Activated CD8-positive, alpha-beta memory T cell treated with anti-CD3 and anti-CD28 coated beads, Interleukin-2, amount 50 U/mL, for 24 hours (primary cell): ENCODE data around the gene BTN3A1.

Experiments used
- DNase-seq: peaks from one replicate; pipeline ENCODE4 v3.0.0-alpha.2; 2020; ENCODE audit errors: extremely low read depth

BTN3A1 gene

GRCh38 chr6:26379740-26380139 lies 22.3 kb upstream of the BTN3A1 start:
- no peak for DNase-seq

DNA sequence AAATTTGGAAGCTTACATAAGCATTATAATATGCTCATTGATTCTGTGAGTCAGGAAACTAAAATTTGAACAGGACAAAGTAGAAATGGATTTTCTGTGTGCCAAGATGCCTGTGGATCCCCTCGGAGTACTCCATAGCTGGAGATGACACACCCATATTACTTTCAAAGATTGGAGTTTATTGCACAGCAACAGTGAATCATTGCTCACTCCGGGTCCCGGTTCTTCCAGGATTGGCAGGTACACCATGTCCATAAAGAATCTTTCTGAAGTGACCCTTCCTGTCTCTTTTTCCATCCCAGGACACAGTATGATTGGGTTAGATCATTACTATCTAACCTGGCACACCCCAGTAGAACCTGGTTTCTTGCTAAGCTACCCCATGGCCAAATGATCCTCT lies 21.8 kb upstream of the BTN3A1 start:
- DNase-seq = no peak

DNA sequence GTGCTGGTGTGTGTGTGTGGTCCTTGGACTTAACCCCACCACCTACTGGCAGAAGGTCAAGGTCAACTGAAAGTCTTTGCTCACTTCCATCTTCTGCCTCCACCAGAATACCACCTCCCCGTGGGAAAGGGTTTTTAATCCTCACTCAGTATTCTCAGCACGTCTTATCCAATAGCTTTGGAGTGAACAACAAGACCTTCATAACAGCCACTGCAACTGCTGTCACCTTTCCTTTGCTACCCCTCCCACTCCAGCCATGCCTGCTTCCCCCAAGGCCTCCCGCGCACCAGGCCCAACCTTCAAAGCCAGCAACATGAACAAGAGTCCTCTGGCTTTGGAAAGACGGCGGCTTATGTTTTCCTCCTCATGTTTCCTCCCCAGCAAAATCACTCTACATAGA lies 20.0 kb upstream of the BTN3A1 start:
- DNase-seq = no peak

GRCh38 chr6:26383624-26384417 lies 18.3 kb upstream of the BTN3A1 start:
- no peak for DNase-seq

DNA sequence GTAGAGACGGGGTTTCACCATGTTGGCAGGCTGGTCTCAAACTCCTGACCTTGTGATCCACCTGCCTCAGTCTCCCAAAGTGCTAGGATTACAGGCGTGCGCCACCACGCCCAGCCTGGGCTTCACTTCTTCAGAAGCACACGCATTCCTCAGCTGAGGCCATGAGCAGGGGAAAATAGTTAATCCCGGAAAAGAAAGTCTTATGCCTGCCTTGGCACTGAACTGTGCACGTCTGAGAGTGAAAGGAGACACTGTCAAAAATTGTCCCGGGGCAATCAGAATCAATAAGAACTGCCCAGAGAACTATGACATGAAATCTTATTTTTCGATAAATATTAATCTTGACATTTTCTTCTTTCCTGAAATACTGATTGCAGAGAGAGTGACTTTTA lies 16.3 kb upstream of the BTN3A1 start:
- no peak for DNase-seq

DNA sequence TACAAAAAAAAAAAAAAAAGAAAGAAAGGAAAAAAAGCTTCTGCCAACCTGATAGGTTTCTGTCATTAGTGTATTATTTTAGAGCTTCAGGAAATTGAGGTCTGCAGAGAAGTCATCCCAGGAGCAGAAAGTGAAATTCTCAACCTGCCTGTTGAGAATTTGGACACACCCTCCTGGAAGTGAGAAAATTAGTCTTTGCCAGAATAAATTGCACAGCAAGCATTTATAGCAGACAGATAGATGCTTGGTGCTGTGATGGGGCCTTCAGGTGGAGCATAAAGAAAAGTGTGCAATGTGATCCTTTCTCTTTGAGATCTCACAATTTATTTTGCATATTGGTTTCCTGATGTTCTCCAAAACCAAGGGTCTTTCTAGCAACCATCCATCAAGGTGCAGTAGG lies 14.5 kb upstream of the BTN3A1 start:
- DNase-seq = no peak

- DNase-seq = no peak
Observed at GRCh38 chr6:26388014-26388413, 14.1 kb upstream of the BTN3A1 start.

GRCh38 chr6:26388441-26388840 lies 13.6 kb upstream of the BTN3A1 start:
- DNase-seq = no peak

DNA sequence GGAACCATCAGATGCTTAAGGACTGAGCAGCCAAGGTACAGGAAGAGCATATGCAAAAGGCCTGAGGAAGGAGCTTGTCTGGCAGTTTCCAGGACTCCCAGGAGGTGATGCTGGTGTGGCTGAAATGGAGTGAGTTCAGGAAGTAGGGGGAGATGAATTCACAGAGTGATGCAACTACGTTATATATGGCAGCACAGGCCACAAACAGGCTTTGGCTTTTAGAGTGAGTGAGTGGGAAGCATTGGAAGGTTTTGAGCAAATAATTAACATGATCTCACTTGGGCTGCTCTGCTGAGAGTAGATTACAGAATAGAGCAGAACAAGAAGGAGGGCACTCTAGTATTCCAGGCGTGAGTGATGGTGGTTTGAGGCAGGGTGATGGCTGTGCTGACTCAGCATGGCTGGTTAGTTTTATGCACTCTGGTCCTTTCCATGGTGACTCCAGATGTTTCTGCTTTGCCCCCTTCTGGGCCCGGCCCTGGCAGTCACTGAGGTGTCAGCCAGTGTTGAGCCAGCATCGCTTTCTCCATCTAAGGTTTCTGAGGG lies 12.7 kb upstream of the BTN3A1 start:
- DNase-seq = no peak

GRCh38 chr6:26390531-26390930 lies 11.5 kb upstream of the BTN3A1 start:
- DNase-seq = no peak

DNA sequence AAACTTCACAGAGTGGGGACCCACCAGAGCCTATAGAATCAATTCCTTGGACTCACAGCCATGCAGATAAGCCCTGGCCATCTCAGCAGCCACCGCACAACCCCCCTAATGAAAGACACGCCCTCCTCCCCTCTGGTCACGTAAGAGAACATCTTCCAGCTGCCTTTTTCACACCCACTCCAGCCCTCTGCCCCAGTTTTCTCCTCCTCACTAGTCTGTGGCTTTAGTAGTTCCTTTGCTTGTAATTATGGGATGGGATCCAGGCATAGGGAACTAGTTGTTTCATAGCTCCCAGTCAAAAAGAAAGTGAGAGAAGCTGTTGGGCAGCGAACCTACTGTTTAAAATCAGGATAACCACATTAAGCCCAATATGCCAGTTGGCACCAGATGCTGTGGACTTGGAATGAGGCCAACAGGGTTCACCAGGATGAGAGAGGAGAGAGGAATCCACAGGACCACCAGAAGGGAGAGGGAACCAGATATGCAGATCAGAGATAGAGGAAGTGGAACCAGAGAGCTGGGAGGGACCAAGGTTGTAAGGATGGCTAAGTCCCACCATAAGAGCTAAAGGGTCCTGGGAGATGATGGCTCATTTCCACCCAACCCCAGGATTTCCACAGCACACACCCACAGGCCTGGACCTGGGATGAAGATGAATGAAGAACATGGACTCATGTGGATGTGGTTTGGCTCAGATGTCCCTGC lies 9.0 kb upstream of the BTN3A1 start:
- DNase-seq = no peak

DNA sequence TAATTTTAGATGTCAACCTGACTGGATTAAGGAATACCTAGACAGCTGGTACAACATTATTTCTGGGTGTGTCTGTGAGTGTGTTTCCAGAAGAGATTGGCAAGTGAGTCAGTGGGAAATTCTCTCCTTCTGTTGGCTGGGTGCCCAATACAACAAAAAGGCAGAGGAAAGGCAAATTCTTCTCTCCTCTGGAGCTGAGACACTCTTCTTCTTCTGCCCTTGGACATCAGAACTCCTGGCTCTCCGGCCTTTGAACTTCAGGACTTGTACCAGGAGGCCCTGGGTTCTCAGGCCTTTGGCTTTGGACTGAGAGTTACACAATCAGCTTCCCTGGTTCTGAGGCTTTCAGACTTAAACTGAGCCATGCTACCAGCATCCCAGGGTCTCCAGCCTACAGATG lies 7.8 kb upstream of the BTN3A1 start:
- no peak for DNase-seq

GRCh38 chr6:26398555-26398954 lies 3.5 kb upstream of the BTN3A1 start:
- no peak for DNase-seq

- DNase-seq = no peak
Observed at GRCh38 chr6:26400626-26401025, 1.4 kb upstream of the BTN3A1 start.

GRCh38 chr6:26401389-26401986 lies 587 bp upstream of the BTN3A1 start:
- no peak for DNase-seq

DNA sequence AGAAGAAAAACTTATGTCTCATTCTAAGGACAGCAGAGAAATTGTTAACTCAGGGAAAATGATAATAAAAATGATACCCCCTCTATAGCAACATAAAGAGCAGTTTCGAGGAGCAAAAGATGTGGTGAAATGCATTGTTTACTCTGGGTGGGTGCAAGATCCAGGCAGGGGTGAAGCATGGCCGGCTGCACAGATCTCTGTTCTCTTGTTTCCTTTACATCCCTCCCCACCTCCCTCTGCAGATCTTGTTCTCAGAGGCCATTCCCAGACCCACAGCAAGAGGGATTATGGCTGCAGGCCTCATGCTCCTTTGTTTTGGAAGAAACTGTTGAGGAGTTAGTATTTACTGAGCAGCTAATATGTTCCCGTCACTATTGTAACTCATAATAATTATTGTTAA lies 1.8 kb downstream of the BTN3A1 start:
- no peak for DNase-seq

- no peak for DNase-seq
Observed at GRCh38 chr6:26404546-26404945, 2.5 kb downstream of the BTN3A1 start.

GRCh38 chr6:26408828-26409730 lies 7.0 kb downstream of the BTN3A1 start:
- no peak for DNase-seq

DNA sequence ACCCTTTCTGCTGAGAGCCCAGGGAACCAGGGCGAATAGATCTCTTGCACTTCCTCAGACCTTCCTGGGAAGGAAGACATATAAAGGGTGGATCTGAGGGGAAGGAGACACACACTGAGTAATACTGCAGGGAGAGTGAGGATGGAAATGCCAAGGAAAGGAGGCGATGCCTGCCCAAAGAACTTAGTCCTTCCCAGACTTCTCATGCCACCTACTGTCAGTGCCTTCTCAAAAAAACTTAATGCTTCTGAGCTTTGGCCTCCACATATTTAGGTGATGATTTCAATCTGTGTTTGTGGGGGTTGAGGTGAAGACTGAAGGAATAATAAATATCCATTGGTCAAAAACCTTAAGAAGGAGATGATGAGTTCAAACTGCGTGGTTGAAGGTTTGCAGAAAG lies 9.7 kb downstream of the BTN3A1 start:
- DNase-seq = no peak

- DNase-seq = no peak
Observed at GRCh38 chr6:26412228-26412627, 10.2 kb downstream of the BTN3A1 start.

DNA sequence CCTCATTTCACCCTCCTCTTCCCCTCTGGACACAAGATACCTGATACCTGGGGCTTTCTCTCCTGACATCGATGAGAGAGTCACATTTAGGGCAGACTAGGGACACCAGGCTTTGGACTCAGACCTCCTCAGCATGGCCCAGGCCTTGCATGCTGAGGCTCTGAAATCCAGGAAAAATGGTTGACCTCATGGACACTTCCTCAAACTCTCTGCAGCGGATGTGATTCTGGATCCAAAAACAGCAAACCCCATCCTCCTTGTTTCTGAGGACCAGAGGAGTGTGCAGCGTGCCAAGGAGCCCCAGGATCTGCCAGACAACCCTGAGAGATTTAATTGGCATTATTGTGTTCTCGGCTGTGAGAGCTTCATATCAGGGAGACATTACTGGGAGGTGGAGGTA lies 10.9 kb downstream of the BTN3A1 start:
- DNase-seq = no peak

DNA sequence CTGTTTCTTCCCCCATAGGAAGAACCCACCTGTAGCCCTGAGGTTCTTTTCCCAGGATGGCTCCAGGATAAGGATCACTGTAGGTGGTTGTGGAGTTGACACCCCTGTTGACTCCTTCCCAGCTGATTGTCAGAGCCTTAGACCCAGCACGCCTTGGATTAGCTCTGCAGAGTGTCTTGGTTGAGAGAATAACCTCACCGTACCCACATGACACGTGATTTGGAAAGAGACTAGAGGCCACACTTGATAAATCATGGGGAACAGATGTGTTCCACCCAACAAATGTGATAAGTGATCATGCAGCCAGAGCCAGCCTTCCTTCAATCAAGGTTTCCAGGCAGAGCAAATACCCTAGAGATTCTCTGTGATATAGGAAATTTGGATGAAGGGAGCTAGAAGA lies 12.2 kb downstream of the BTN3A1 start:
- no peak for DNase-seq
